Body of pancreas (tissue), 4 donors: Measurements from ENCODE around the gene CREG2.

Experiments
- POLR2A ChIP-seq, 3 donors: fragments of 450-650 bp; IDR thresholded peaks; one replicate each; pipeline ENCODE4 v1.6.1; 2016; ENCODE audit warnings: antibody characterized with exemption in 3 of 3, mild to moderate bottlenecking in 2 of 3
- TF ChIP-seq, protein P1 (sequence below), 7 experiments: fragments of 450-650 bp in 4 of 7; fragments of 200-600 bp in 3 of 7; sonication (generic) in 3 of 7; IDR thresholded peaks; one replicate each; pipeline ENCODE4 v1.5.1; 2016 to 2019; ENCODE audit warnings: antibody characterized with exemption in 7 of 7

DNA sequence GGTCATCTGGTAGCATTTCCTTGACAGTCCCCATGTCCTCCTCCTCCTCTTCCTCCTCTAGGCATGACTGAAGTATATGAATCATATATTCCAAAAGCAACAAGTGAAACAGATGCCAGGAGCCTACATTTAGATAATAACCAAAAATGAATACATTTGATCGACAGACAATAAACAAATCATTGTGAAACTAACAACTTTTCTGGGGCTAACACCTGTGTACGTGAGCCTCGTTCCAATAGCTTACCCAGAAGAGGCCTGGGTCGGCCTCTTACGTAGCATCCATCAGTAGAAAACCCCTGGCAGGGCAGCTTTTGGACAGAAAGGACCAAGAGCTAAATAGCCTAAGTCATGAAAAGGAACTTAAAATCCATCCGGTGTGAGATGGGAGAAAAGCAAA, 15.3 kb upstream of the CREG2 start:
- TF ChIP-seq, protein P1, sequence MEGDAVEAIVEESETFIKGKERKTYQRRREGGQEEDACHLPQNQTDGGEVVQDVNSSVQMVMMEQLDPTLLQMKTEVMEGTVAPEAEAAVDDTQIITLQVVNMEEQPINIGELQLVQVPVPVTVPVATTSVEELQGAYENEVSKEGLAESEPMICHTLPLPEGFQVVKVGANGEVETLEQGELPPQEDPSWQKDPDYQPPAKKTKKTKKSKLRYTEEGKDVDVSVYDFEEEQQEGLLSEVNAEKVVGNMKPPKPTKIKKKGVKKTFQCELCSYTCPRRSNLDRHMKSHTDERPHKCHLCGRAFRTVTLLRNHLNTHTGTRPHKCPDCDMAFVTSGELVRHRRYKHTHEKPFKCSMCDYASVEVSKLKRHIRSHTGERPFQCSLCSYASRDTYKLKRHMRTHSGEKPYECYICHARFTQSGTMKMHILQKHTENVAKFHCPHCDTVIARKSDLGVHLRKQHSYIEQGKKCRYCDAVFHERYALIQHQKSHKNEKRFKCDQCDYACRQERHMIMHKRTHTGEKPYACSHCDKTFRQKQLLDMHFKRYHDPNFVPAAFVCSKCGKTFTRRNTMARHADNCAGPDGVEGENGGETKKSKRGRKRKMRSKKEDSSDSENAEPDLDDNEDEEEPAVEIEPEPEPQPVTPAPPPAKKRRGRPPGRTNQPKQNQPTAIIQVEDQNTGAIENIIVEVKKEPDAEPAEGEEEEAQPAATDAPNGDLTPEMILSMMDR (IDR thresholded peaks at IDR 0.05) = no peak
- TF ChIP-seq POLR2A (IDR thresholded peaks at IDR 0.05) = no peak
